HEK293 (cell line): ENCODE results near the gene TRIM7.
A peak's percentile ranks its signal among the peaks of the same experiment; 100 is the strongest.

Experiments used
- CTCF ChIA-PET: fragments of 350-600 bp; formaldehyde crosslinking; extraction: SDS; loops from one replicate; lab custom pipeline; 2021; ENCODE audit warnings: antibody characterized with exemption; lab: Yijun Ruan, JAX
- POLR2A ChIA-PET: fragments of 300-600 bp; formaldehyde crosslinking; extraction: SDS; loops from one replicate; lab custom pipeline; 2020; ENCODE audit warnings: antibody characterized with exemption, inconsistent platforms; lab: Yijun Ruan, JAX
- H3K27ac ChIP-seq: fragments of 200-500 bp; sonication (Bioruptor generic); 2 replicates; pipeline ENCODE4 v1.5.1; 2014; ENCODE audit warnings: low read depth, low read length, control low read depth, inconsistent platforms; ENCODE audit errors: extremely low read depth
- H3K36me3 ChIP-seq, 2 experiments: fragments of 200-500 bp in 1 of 2; sonication (Bioruptor generic) in 1 of 2; 1 replicate in 1 of 2; 2 replicates in 1 of 2; pipeline ENCODE4 v1.5.1; 2014 to 2017; ENCODE audit warnings: inconsistent platforms in 2 of 2, low read length in 2 of 2; ENCODE audit not compliant: control insufficient read depth in 2 of 2, insufficient read depth in 1 of 2
- H3K4me1 ChIP-seq: fragments of 200-500 bp; sonication (Bioruptor generic); 2 replicates; pipeline ENCODE4 v1.5.1; 2014; ENCODE audit warnings: mild to moderate bottlenecking, low read length, inconsistent platforms; ENCODE audit not compliant: control insufficient read depth, insufficient read depth
- H3K4me3 ChIP-seq: 2 replicates; pipeline ENCODE4 v1.5.1; 2011; ENCODE audit warnings: low read depth, mild to moderate bottlenecking, control low read depth, low read length, moderate library complexity
- H3K9me3 ChIP-seq: fragments of 200-500 bp; sonication (Bioruptor generic); 2 replicates; pipeline ENCODE4 v1.5.1; 2014; ENCODE audit warnings: low read depth, low read length, inconsistent platforms; ENCODE audit not compliant: control insufficient read depth, insufficient read depth
- HOXD13 ChIP-seq: sonication (generic); formaldehyde crosslinking; IDR thresholded peaks from 2 replicates; pipeline ENCODE4 v1.8.0; 2022; ENCODE audit warnings: missing genetic modification reagents, borderline replicate concordance
- KLF17 ChIP-seq: fragments of 450-650 bp; formaldehyde crosslinking; IDR thresholded peaks from 2 replicates; pipeline ENCODE4 v1.5.1; 2016; ENCODE audit warnings: missing biosample characterization, missing genetic modification characterization
- OSR2 ChIP-seq: fragments of 450-650 bp; formaldehyde crosslinking; IDR thresholded peaks from 2 replicates; pipeline ENCODE4 v1.5.1; 2016; ENCODE audit warnings: missing biosample characterization, missing genetic modification characterization
- OVOL3 ChIP-seq: fragments of 450-650 bp; formaldehyde crosslinking; IDR thresholded peaks from 2 replicates; pipeline ENCODE4 v1.5.1; 2016; ENCODE audit warnings: missing biosample characterization, missing genetic modification characterization
- RBAK ChIP-seq: fragments of 450-650 bp; formaldehyde crosslinking; IDR thresholded peaks from 2 replicates; pipeline ENCODE4 v1.5.1; 2016; ENCODE audit warnings: missing biosample characterization, missing genetic modification characterization
- SALL2 ChIP-seq: fragments of 450-650 bp; formaldehyde crosslinking; IDR thresholded peaks from 2 replicates; pipeline ENCODE4 v1.5.0; 2017; ENCODE audit warnings: missing biosample characterization, mild to moderate bottlenecking, missing genetic modification characterization, borderline replicate concordance
- SCRT1 ChIP-seq: fragments of 450-650 bp; formaldehyde crosslinking; IDR thresholded peaks from 2 replicates; pipeline ENCODE4 v1.5.1; 2016; ENCODE audit warnings: missing biosample characterization, missing genetic modification characterization, borderline replicate concordance
- SETDB1 ChIP-seq: IDR thresholded peaks from one replicate; pipeline ENCODE4 v1.6.1; 2017; ENCODE audit warnings: mild to moderate bottlenecking, low read length, moderate library complexity, mixed read lengths; ENCODE audit not compliant: insufficient read length
- TRIM28 ChIP-seq: IDR thresholded peaks from 2 replicates; pipeline ENCODE4 v1.6.1; 2011; ENCODE audit warnings: low read length, control low read depth, borderline replicate concordance
- WT1 ChIP-seq: fragments of 450-650 bp; formaldehyde crosslinking; IDR thresholded peaks from 2 replicates; pipeline ENCODE4 v1.5.1; 2016; ENCODE audit warnings: missing biosample characterization, missing genetic modification characterization
- ZBTB1 ChIP-seq: fragments of 450-650 bp; formaldehyde crosslinking; IDR thresholded peaks from 2 replicates; pipeline ENCODE4 v1.5.1; 2016; ENCODE audit warnings: missing biosample characterization, missing genetic modification characterization
- ZBTB44 ChIP-seq: fragments of 450-650 bp; IDR thresholded peaks from 2 replicates; pipeline ENCODE4 v1.5.1; 2018; ENCODE audit warnings: missing biosample characterization, mild to moderate bottlenecking, missing genetic modification characterization
- ZBTB7A ChIP-seq: fragments of 450-650 bp; formaldehyde crosslinking; IDR thresholded peaks from 2 replicates; pipeline ENCODE4 v1.5.1; 2016; ENCODE audit warnings: low read depth, missing biosample characterization, missing genetic modification characterization
- ZFP3 ChIP-seq: fragments of 450-650 bp; formaldehyde crosslinking; IDR thresholded peaks from 2 replicates; pipeline ENCODE4 v1.5.1; 2016; ENCODE audit warnings: low read depth, missing biosample characterization, missing genetic modification characterization
- ZIC2 ChIP-seq: fragments of 450-650 bp; formaldehyde crosslinking; IDR thresholded peaks from 2 replicates; pipeline ENCODE4 v1.5.1; 2016; ENCODE audit warnings: missing biosample characterization, missing genetic modification characterization
- ZNF114 ChIP-seq: fragments of 450-650 bp; formaldehyde crosslinking; IDR thresholded peaks from 2 replicates; pipeline ENCODE4 v1.5.0; 2017; ENCODE audit warnings: missing biosample characterization, missing genetic modification characterization
- ZNF121 ChIP-seq: fragments of 450-650 bp; formaldehyde crosslinking; IDR thresholded peaks from 2 replicates; pipeline ENCODE4 v1.5.1; 2016; ENCODE audit warnings: missing biosample characterization, missing genetic modification characterization
- ZNF132 ChIP-seq: fragments of 450-650 bp; formaldehyde crosslinking; IDR thresholded peaks from 2 replicates; pipeline ENCODE4 v1.5.1; 2017; ENCODE audit warnings: missing biosample characterization, missing genetic modification characterization, borderline replicate concordance
- ZNF157 ChIP-seq: fragments of 450-650 bp; formaldehyde crosslinking; IDR thresholded peaks from 2 replicates; pipeline ENCODE4 v1.5.1; 2016; ENCODE audit warnings: missing biosample characterization, missing genetic modification characterization
- ZNF214 ChIP-seq: fragments of 450-650 bp; formaldehyde crosslinking; IDR thresholded peaks from 2 replicates; pipeline ENCODE4 v1.5.1; 2017; ENCODE audit warnings: missing biosample characterization, mild to moderate bottlenecking, missing genetic modification characterization, borderline replicate concordance
- ZNF266 ChIP-seq: fragments of 450-650 bp; formaldehyde crosslinking; IDR thresholded peaks from 2 replicates; pipeline ENCODE4 v1.5.1; 2016; ENCODE audit warnings: missing biosample characterization, missing genetic modification characterization, low read depth
- ZNF555 ChIP-seq: fragments of 450-650 bp; formaldehyde crosslinking; conservative IDR thresholded peaks from 2 replicates; pipeline ENCODE4 v1.5.1; 2017; ENCODE audit warnings: missing biosample characterization, mild to moderate bottlenecking, missing genetic modification characterization, inconsistent platforms
- ZNF626 ChIP-seq: fragments of 450-650 bp; sonication (Bioruptor Pico); formaldehyde crosslinking; IDR thresholded peaks from 2 replicates; pipeline ENCODE4 v1.5.1; 2018; ENCODE audit warnings: missing biosample characterization, missing genetic modification characterization, inconsistent platforms
- ZNF660 ChIP-seq: fragments of 450-650 bp; IDR thresholded peaks from 2 replicates; pipeline ENCODE4 v1.5.1; 2018; ENCODE audit warnings: missing biosample characterization, mild to moderate bottlenecking, missing genetic modification characterization
- ZNF692 ChIP-seq: fragments of 450-650 bp; formaldehyde crosslinking; IDR thresholded peaks from 2 replicates; pipeline ENCODE4 v1.5.1; 2016; ENCODE audit warnings: missing biosample characterization, missing genetic modification characterization
- ZNF701 ChIP-seq: fragments of 450-650 bp; formaldehyde crosslinking; IDR thresholded peaks from 2 replicates; pipeline ENCODE4 v1.5.1; 2016; ENCODE audit warnings: missing biosample characterization, missing genetic modification characterization
- ZNF768 ChIP-seq: fragments of 450-650 bp; formaldehyde crosslinking; IDR thresholded peaks from 2 replicates; pipeline ENCODE4 v1.5.1; 2018; ENCODE audit warnings: missing biosample characterization, mild to moderate bottlenecking, missing genetic modification characterization
- ZNF830 ChIP-seq: fragments of 450-650 bp; IDR thresholded peaks from 2 replicates; pipeline ENCODE4 v1.5.0; 2018; ENCODE audit warnings: missing biosample characterization, missing genetic modification characterization, low read depth, mild to moderate bottlenecking, moderate library complexity
- ZNF837 ChIP-seq: fragments of 450-650 bp; formaldehyde crosslinking; IDR thresholded peaks from 2 replicates; pipeline ENCODE4 v1.5.1; 2016; ENCODE audit warnings: missing biosample characterization, missing genetic modification characterization
- ZNF843 ChIP-seq: fragments of 450-650 bp; formaldehyde crosslinking; IDR thresholded peaks from 2 replicates; pipeline ENCODE4 v1.5.1; 2016; ENCODE audit warnings: missing biosample characterization, missing genetic modification characterization

TRIM7 gene

GRCh38 chr5:181207960-181208253 lies 2.9 kb upstream of the TRIM7 start (continued):
- TF ChIP-seq ZIC2 (tag by site-specific recombination), result no peak
- TF ChIP-seq ZBTB44, result no peak
- TF ChIP-seq ZNF830 (tag by site-specific recombination), result no peak
- TF ChIP-seq ZNF121 (tag by site-specific recombination), result no peak
- TF ChIP-seq ZNF660 (tag by site-specific recombination), result peak; percentile 90; the same call in 1 of the 2 replicates
- TF ChIP-seq SETDB1, result no peak
- no peak for TF ChIP-seq ZNF768 (tag by site-specific recombination)
- no peak for TF ChIP-seq SCRT1 (tag by site-specific recombination)
- no peak for TF ChIP-seq SALL2 (tag by site-specific recombination)
- no peak for TF ChIP-seq ZNF266 (tag by site-specific recombination)
- no peak for TF ChIP-seq RBAK (tag by site-specific recombination)
- 0 out of 2 replicates have a peak, but pooled peaks have one; percentile 6 for TF ChIP-seq ZNF692 (tag by site-specific recombination)
- no peak for TF ChIP-seq ZNF626 (tag by site-specific recombination)
- TF ChIP-seq WT1 (tag by site-specific recombination), result no peak
- no peak for TF ChIP-seq OVOL3 (tag by site-specific recombination)
- TF ChIP-seq, all 188 proteins: peak for 6

- peak overlapping the region; percentile 61 for H3K4me3 ChIP-seq
- peak overlapping the region; percentile 35 for H3K27ac ChIP-seq
- H3K4me1 ChIP-seq, result no peaks in the 10 kb centered on the region
- H3K36me3 ChIP-seq, result no peaks in the 10 kb centered on the region
- no peaks in the 10 kb centered on the region for H3K9me3 ChIP-seq
- ChIA-PET CTCF (interaction anchor here (1.5 to 2.2 kb wide), 4 partner anchors 15 to 39 kb away, joined by 3 to 11 read pairs (median 7); partner anchors contain the start of gene TRIM41), POLR2A (interaction anchor here (0.7 to 5.5 kb wide), 13 partner anchors 9 to 346 kb away, joined by 3 to 86 read pairs (median 8); partner anchors contain the start of genes RACK1, TRIM41, TRIM52 and ZFP62)
- TF ChIP-seq ZNF830 (tag by site-specific recombination) (no peak), OSR2 (tag by site-specific recombination) (peak; percentile 57; the same call in 1 of the 2 replicates), ZNF114 (tag by site-specific recombination) (no peak), KLF17 (tag by site-specific recombination) (no peak), ZNF555 (tag by site-specific recombination) (no peak), ZFP3 (no peak), ZBTB1 (tag by site-specific recombination) (no peak), ZNF132 (tag by site-specific recombination) (no peak), TRIM28 (peak; percentile 86; the same call in 1 of the 2 replicates), ZBTB44 (peak; percentile 84), ZNF768 (tag by site-specific recombination) (peak; percentile 86; the same call in 1 of the 2 replicates), ZNF214 (tag by site-specific recombination) (no peak), ZNF157 (no peak), ZNF701 (tag by site-specific recombination) (no peak), HOXD13 (CRISPR knock-in tag) (no peak), ZNF837 (0 out of 2 replicates have a peak, but pooled peaks have one; percentile 6), ZBTB7A (no peak), ZNF843 (tag by site-specific recombination) (no peak; the same call in 1 of the 2 replicates)
Measured at GRCh38 chr5:181207214-181207959, 2.4 kb upstream of the TRIM7 start.
